Sigmoid colon (tissue), 3 donors: ENCODE measurements around the gene ORM1.

ENCODE experiments used
- POLR2A ChIP-seq, 2 donors: fragments of 450-650 bp; IDR thresholded peaks; one replicate each; pipeline ENCODE4 v1.6.1; 2016; ENCODE audit warnings: antibody characterized with exemption in 2 of 2, mild to moderate bottlenecking in 2 of 2, moderate library complexity in 2 of 2
- TF ChIP-seq, protein P1 (sequence below), 4 experiments: fragments of 450-650 bp in 3 of 4; fragments of 200-600 bp in 1 of 4; IDR thresholded peaks; one replicate each; pipeline ENCODE4 v1.5.1; 2016 to 2019; ENCODE audit warnings: antibody characterized with exemption in 4 of 4, mild to moderate bottlenecking in 3 of 4, moderate library complexity in 2 of 4

DNA sequence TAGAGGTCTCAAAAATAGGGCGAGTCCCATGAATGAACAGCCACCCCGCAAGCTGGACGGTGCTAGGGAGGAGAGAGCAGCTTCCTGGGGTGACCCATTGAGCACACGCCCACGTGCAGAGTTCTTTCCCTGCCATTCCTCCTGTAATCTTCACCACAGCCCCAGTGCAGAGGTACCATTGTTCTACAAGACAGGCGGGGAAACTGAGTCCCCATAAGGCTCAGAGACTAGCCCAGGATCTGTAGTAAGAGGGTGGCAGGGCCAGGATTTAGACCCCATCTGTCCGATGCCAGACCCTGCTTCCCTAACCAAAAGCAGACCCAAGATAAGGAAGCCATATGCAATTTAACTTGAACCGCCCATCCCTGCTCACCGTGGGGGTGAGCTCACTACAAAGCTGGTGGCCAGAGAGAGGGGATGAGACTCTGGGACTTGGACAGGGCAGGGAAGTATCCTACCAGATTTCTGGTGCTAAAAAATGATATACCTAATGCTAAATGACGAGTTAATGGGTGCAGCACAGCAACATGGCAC is 36.7 kb upstream of the ORM1 start:
- TF ChIP-seq, protein P1, sequence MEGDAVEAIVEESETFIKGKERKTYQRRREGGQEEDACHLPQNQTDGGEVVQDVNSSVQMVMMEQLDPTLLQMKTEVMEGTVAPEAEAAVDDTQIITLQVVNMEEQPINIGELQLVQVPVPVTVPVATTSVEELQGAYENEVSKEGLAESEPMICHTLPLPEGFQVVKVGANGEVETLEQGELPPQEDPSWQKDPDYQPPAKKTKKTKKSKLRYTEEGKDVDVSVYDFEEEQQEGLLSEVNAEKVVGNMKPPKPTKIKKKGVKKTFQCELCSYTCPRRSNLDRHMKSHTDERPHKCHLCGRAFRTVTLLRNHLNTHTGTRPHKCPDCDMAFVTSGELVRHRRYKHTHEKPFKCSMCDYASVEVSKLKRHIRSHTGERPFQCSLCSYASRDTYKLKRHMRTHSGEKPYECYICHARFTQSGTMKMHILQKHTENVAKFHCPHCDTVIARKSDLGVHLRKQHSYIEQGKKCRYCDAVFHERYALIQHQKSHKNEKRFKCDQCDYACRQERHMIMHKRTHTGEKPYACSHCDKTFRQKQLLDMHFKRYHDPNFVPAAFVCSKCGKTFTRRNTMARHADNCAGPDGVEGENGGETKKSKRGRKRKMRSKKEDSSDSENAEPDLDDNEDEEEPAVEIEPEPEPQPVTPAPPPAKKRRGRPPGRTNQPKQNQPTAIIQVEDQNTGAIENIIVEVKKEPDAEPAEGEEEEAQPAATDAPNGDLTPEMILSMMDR (IDR thresholded peaks at IDR 0.05) = no peak
- TF ChIP-seq POLR2A (IDR thresholded peaks at IDR 0.05) = no peak
